Measurements from ENCODE around the gene PIEZO1.

PIEZO1 gene

GRCh38 chr16:88732961-88733294 lies 52.1 kb downstream of the PIEZO1 start:
- no peak for DNase-seq

DNA sequence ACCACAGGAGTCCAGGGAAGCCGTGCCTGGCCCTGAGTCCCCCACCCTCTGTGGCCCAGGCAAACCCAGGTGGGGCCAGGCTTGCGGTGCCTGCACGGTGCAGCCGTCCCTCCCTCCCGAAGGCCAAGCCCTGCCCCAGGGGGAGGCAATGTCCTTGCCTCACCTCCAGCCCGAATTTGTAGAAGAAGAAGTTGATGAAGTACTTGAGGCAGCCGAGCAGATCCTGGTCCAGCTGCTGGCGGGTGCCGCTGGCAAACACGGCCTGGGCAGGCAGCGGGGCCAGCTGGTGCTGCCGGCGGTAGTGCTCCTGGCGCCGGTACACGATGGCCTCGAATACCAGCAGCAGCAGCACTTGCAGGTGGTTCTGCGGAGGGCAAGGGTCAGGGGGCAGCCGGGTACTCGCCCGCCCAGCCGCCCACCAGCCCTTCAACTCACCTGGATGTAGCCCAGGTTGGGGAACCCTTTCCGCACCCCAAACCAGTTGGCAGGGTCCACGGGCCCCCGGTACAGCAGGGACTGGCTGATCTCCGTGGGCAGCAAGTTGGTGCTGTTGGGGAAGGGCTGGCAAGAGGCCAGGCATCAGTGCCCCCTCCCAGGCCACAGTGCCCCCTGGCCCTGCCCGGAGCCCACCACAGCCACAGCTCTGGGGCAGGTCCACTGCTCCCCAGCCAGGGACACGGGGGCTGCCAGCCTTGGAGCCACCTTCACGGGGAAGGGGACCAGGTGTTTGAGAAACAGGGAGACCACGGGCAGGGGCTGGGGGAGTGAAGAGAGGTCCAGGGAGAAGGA lies 52.7 kb downstream of the PIEZO1 start:
- no peak for DNase-seq

GRCh38 chr16:88731699-88732098 lies 53.3 kb downstream of the PIEZO1 start:
- no peak for DNase-seq

- DNase-seq = no peak
Measured at GRCh38 chr16:88730632-88731607, 54.1 kb downstream of the PIEZO1 start.

GRCh38 chr16:88727871-88728270 lies 57.1 kb downstream of the PIEZO1 start:
- no peak for DNase-seq

- DNase-seq = no peak
Measured at GRCh38 chr16:88726981-88727380, 58.0 kb downstream of the PIEZO1 start.

GRCh38 chr16:88726408-88726749 lies 58.6 kb downstream of the PIEZO1 start:
- DNase-seq = no peak

- DNase-seq = no peak
Measured at GRCh38 chr16:88725609-88726407, 59.2 kb downstream of the PIEZO1 start.

GRCh38 chr16:88724855-88725555 lies 60.0 kb downstream of the PIEZO1 start:
- DNase-seq = no peak

DNA sequence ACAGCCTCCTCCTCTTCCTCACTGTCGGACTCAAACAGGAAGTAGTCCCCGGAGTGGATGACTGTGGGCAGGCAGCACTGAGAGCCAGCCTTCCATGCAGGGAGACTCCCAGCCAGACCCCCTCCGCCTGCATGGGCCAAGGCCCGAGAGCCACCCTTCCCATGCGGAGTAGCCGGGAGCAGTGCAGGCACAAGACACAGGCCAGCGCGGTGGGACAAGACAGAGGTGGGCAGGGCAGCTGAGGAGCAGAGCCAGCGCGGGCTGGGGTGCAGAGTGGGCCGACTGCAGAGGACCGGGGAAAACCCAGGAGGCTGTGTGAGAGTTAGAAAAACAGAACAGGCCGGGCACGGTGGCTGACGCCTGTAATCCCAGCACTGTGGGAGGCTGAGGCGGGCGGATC lies 61.1 kb downstream of the PIEZO1 start:
- no peak for DNase-seq

GRCh38 chr16:88723507-88723887 lies 61.5 kb downstream of the PIEZO1 start:
- no peak for DNase-seq

DNA sequence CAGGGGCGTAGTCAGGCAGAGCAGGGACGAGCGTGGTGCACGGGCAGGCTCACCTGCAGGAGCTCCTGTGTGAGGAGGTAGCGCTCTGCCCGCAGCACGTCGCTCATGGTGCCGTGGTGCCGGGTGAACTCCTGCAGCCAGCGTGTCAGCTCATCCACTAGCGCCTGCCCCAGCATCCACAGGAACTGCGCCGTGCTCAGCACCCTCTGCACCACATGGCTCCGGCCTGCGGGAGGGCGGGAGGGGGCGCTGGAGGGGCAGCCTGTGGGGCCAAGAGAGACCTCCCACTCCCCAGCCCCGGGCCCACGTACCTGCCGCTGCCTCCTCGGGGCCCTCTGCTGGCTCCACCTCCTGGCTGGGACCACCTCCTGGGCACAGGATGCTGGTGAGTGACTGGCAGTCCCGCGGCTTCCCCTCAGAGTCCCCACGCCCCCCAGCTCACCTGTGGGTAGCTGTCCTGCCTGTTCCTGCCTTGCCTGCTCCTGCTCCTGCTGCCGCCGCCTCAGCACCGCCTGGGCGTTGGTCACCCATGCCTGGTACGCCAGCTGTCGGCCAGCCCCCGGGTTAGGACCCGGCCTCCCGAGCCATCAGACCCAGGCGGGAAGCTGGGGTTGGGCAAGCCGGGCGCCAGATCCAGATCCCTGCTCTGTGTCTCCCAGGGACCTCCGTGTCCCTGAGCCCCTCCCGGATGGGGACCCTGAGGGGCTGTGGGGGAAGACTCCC lies 62.1 kb downstream of the PIEZO1 start:
- DNase-seq = no peak

GRCh38 chr16:88721815-88722755 lies 62.9 kb downstream of the PIEZO1 start:
- DNase-seq = no peak

GRCh38 chr16:88721236-88721635 lies 63.8 kb downstream of the PIEZO1 start:
- no peak for DNase-seq

DNA sequence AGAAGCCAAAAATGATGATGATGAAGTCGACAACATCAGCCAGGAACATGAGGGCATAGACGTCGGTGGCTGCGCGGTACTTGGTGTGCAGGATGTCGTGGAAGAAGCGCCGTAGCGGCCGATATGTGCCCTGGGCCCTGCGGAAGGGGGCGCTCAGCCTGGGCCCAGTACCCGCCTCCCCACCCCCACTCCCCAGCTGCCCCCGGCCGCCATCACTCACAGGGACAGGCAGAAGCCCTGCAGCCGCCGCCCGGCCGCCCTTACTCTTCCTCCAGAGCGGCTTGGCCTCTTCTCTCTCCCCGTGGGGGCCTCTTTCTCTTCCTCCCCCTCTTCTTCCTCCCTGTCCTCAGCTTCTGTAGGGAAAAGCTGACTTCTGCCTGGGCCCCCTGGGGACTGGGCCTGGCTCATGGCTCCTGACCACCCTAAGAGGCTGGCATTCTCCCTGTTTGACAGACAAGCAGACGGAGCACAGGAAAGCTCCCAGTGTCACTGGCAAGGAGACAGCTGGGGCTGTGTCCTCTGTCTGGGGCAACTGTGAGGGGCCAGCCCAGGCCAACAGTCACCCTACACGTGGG lies 64.5 kb downstream of the PIEZO1 start:
- no peak for DNase-seq

GRCh38 chr16:88719933-88720296 lies 65.1 kb downstream of the PIEZO1 start:
- DNase-seq = no peak

DNA sequence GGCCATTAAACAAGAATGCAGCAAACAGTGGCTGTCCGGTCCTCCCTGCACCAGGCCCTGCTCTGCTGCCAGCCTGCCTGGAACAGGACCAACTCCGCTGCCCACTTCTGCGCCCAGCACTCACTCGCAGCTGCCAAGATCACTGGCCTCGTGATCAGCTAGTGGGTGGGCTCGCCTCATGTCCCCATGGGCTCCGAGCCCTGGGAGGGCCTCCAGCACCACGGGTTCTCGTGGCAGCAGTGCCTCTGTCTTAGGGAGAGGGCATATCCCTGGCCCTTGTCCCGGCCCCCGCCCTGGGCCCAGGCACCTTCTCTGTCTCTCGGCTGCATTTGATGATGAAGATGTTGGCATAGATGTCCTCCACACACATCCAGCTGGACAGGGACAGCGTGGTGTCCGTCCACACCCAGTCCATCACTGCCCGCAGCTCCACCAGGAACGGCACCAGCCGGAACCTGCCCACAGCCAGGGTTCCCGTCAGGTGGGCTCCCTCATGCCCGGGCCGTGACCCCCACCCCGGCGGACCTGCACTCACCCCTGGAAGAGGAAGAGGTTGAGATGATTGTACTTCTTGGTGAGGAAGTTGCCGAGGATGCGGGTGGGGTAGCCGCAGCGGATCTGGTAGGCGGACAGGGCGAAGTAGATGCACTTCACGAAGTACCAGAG lies 65.6 kb downstream of the PIEZO1 start:
- DNase-seq = no peak

DNA sequence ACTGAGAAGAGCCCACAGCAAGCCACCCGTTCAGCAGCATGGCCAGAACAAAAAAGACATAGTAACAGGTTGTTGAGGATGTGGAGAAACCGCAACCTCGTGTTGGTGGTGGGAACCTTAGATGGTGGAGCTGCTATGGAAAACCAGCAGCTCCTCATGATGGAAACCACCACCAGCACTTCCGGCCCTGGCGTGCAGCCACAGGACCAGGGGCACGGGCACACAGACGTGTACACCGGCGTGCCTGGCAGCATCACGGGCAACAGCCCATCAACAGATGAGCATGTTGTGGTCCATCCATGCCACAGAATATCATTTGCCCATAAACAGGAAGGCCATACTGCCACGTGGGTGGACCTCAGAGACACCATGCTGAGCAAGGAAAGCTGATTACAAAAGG lies 66.8 kb downstream of the PIEZO1 start:
- no peak for DNase-seq

- no peak for DNase-seq
Measured at GRCh38 chr16:88716601-88717001, 68.4 kb downstream of the PIEZO1 start.

DNA sequence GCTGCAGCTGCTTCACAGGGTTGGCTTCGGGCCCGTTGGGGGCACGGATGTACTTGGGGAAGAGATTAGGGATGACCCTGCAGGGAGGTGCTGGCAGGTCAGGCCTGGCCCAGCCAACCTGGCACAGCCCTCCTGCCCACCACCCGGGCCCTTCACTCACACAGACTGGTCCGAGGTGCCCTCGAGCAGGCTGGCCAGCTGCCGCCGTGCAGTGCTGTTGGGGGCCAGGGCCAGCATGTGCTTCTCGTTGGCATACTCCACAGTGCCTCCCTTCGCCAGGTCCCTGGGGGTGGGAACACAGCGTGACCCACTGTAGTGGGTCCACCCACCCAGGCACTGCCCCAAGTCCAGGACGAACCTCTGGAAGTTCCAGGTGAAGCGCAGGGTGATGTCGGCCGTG lies 68.8 kb downstream of the PIEZO1 start:
- DNase-seq = no peak

Data from NCI-H1417 treated with DMSO at 0.1 percent for 48 hours (cell line).